ENCODE results near the gene PARP14.
"Not testable (repeated sequence)": the region's sequence is repeated elsewhere in the genome, so short reads cannot be mapped to it uniquely, and the experiment has no call there.

PARP14 gene

DNA sequence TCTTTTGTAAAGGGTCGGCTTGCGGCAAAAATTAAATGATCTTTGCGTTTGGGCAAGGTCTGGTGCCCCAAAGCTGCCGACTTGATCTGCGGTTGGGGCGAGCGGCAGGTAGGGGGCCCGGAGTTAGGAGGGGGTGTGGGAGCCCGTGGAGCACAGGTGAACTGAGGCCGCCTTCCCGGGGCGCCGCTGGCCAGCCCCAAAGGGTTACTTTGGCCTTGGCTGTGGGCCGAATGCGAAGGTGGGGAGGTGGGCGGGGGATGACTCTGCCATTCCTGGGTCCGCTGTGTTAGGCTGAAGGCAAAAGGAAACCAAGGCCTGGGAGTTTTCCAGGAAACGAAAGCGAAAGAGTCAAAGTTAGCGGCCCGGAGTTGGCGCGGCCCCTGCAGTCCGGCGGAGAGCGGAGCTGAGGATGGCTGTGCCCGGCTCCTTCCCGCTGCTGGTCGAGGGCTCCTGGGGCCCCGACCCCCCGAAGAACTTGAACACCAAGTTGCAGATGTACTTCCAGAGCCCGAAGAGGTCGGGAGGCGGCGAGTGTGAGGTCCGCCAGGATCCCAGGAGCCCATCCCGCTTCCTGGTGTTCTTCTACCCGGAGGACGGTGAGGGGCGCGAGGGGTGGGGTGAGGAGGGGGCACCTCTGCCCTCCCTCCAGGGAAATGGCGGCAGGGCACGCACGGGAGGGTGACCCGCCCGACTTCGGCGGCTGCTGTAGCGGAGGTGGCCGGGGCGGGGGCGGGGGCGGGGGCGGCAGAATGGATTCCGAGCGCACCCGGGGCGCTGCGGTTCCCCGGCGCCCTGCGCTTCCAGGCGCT is at the start of gene PARP14:
Gene PARP14, plus strand, starts transcription at position 365 of the 809 bp plus-strand sequence. Its CDS starts 45 bp downstream, at position 410.
- DNase-seq (ENCODE audit: low read depth) = peak; percentile 84
- TF ChIP-seq CTCF (IDR thresholded peaks at IDR 0.05; ENCODE audit: insufficient read depth, low read depth, low read length, missing control alignments) = no peak
- peak within 1 kb of the TSS; percentile 64 for H3K4me3 ChIP-seq (ENCODE audit: low read depth, low read length)

- no peak for TF ChIP-seq CTCF (IDR thresholded peaks at IDR 0.05; ENCODE audit: insufficient read depth, low read depth, low read length, missing control alignments)
- no peak overlapping the region for H3K4me3 ChIP-seq (ENCODE audit: low read depth, low read length)
- no peak for DNase-seq (ENCODE audit: low read depth)
Measured at GRCh38 chr3:122635789-122636188, 44.9 kb upstream of the PARP14 start.

- DNase-seq (ENCODE audit: low read depth) = no peak
- TF ChIP-seq CTCF (IDR thresholded peaks at IDR 0.05; ENCODE audit: insufficient read depth, low read depth, low read length, missing control alignments) = no peak
- H3K4me3 ChIP-seq (ENCODE audit: low read depth, low read length) = no peak overlapping the region
Measured at GRCh38 chr3:122636697-122637096, 43.9 kb upstream of the PARP14 start.

GRCh38 chr3:122640437-122640999 is 40.1 kb upstream of the PARP14 start:
- no peak for TF ChIP-seq CTCF (IDR thresholded peaks at IDR 0.05; ENCODE audit: insufficient read depth, low read depth, low read length, missing control alignments)
- no peak overlapping the region for H3K4me3 ChIP-seq (ENCODE audit: low read depth, low read length)
- no peak for DNase-seq (ENCODE audit: low read depth)

GRCh38 chr3:122642935-122643334 is 37.7 kb upstream of the PARP14 start:
- no peak for TF ChIP-seq CTCF (IDR thresholded peaks at IDR 0.05; ENCODE audit: insufficient read depth, low read depth, low read length, missing control alignments)
- no peak overlapping the region for H3K4me3 ChIP-seq (ENCODE audit: low read depth, low read length)
- DNase-seq (ENCODE audit: low read depth) = peak; percentile 81

- peak overlapping the region; percentile 18 for H3K4me3 ChIP-seq (ENCODE audit: low read depth, low read length)
- peak; percentile 66 for DNase-seq (ENCODE audit: low read depth)
Measured at GRCh38 chr3:122646146-122646988, 34.3 kb upstream of the PARP14 start.

DNA sequence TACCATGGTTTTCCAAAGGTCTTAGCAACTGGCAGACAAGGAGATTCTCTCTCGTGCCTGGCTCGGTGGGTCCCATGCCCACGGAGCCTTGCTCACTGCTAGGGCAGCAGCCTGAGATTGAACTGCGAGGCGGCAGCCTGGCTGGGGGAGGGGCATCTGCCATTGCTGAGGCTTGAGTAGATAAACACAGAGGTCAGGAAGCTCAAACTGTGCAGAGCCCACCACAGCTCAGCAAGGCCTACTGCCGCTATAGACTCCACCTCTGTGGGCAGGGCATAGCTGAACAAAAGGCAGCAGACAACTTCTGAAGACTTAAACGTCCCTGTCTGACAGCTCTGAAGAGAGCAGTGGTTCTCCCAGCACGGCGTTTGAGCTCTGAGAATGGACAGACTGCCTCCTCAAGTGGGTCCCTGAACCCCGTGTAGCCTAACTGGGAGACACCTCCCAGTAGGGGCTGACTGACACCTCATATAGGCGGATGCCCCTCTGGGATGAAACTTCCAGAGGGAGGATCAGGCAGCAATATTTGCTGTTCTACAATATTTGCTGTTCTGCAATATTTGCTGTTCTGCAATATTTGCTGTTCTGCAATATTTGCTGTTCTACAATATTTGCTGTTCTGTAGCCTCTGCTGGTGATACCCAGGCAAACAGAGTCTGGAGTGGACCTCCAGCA is 29.3 kb upstream of the PARP14 start:
- not testable (repeated sequence) for DNase-seq (ENCODE audit: low read depth); H3K4me3 ChIP-seq (ENCODE audit: low read depth, low read length)

More at GRCh38 chr3:122646146-122646988, 34.3 kb upstream of the PARP14 start:
- TF ChIP-seq CTCF (IDR thresholded peaks at IDR 0.05; ENCODE audit: insufficient read depth, low read depth, low read length, missing control alignments) = no peak

DNA sequence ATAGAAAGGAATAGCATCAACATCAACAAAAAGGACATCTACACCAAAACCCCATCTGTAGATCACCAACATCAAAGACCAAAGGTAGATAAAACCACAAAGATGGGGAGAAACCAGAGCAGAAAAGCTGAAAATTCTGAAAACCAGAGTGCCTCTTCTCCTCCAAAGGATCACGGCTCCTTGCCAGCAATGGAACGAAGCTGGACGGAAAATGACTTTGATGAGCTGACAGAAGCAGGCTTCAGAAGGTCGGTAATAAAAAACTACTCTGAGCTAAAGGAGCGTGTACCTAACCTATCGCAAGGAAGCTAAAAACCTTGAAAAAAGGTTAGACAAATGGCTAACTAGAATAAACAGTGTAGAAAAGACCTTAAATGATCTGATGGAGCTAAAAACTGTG is 28.7 kb upstream of the PARP14 start:
- DNase-seq (ENCODE audit: low read depth); H3K4me3 ChIP-seq (ENCODE audit: low read depth, low read length): not testable (repeated sequence)

DNA sequence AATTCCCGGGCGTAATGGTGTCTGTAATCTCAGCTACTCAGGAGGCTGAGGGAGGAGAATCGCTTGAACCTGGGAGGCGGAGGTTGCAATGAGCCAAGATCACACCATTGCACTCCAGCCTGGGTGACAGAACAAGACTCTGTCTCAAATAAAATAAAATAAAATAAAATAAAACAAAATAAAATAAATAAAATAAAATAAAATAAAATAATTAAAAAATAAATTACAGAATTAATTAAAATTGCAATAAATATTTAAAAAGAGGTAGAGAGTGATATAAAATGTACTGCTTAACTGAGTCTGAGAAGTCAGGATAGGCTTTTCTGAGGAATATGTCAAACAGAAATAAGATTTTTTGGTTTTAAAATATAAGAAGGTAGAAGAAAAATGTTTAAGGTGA is 22.3 kb upstream of the PARP14 start:
- H3K4me3 ChIP-seq (ENCODE audit: low read depth, low read length); DNase-seq (ENCODE audit: low read depth): not testable (repeated sequence)

Measured in GM12865 (cell line).